ENCODE data around the gene WBP1L.
"Not testable (repeated sequence)": the region's sequence is repeated elsewhere in the genome, so short reads cannot be mapped to it uniquely, and the experiment has no call there.

The WBP1L gene

DNA sequence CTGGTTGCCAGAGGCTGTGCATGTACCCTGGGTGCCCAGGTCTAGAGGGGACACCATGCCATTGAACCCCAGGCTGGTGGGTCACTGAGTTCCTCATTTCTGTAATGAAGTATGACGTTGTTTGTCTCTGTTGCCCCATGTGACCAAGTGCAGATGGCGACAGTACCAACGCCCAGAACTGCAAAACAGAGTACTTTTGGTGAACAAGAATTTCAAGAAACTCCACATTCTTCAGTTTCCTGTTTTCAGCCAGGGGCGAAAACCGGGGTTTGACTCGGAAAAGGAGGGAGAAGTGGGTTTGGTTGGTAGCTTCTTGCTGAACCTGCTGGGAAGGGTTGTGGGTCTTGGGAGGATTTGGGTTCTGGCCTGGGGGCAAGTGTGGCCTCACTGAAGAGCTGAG, 75.3 kb downstream of the WBP1L start:
- Histone ChIP-seq H3K4me1 (ENCODE audit: control insufficient read depth, low read length) (peaks cover 6% of the 10 kb centered on the region; the same call in 1 of the 2 replicates), H3K27me3 (ENCODE audit: control insufficient read depth, low read length) (no peaks in the 10 kb centered on the region), H3K9me3 (ENCODE audit: control insufficient read depth, insufficient read depth, low read length) (no peaks in the 10 kb centered on the region), H3K4me2 (ENCODE audit: low read length) (no peak overlapping the region), H3K36me3 (ENCODE audit: control insufficient read depth, low read length) (peaks cover 2% of the 10 kb centered on the region; the same call in 1 of the 2 replicates), H3K79me2 (ENCODE audit: control insufficient read depth, low read length) (no peaks in the 10 kb centered on the region), H3K9me2 (replicated peaks; ENCODE audit: control insufficient read depth, low read length) (no peaks in the 10 kb centered on the region), H3K4me3 (ENCODE audit: low read length) (no peak overlapping the region), H3F3A (ENCODE audit: control insufficient read depth, insufficient read depth) (no peaks in the 10 kb centered on the region), H3K27ac (ENCODE audit: low read depth, low read length) (no peak overlapping the region), H4K20me1 (ENCODE audit: control insufficient read depth, insufficient read depth, low read depth, low read length) (no peaks in the 10 kb centered on the region)
- TF ChIP-seq, protein P1, sequence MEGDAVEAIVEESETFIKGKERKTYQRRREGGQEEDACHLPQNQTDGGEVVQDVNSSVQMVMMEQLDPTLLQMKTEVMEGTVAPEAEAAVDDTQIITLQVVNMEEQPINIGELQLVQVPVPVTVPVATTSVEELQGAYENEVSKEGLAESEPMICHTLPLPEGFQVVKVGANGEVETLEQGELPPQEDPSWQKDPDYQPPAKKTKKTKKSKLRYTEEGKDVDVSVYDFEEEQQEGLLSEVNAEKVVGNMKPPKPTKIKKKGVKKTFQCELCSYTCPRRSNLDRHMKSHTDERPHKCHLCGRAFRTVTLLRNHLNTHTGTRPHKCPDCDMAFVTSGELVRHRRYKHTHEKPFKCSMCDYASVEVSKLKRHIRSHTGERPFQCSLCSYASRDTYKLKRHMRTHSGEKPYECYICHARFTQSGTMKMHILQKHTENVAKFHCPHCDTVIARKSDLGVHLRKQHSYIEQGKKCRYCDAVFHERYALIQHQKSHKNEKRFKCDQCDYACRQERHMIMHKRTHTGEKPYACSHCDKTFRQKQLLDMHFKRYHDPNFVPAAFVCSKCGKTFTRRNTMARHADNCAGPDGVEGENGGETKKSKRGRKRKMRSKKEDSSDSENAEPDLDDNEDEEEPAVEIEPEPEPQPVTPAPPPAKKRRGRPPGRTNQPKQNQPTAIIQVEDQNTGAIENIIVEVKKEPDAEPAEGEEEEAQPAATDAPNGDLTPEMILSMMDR (IDR thresholded peaks at IDR 0.05; ENCODE audit: low read depth, low read length, poor library complexity, severe bottlenecking), result no peak
- no peak for TF ChIP-seq EZH2phosphoT487 (IDR thresholded peaks at IDR 0.05; ENCODE audit: borderline replicate concordance, low read length)

DNA sequence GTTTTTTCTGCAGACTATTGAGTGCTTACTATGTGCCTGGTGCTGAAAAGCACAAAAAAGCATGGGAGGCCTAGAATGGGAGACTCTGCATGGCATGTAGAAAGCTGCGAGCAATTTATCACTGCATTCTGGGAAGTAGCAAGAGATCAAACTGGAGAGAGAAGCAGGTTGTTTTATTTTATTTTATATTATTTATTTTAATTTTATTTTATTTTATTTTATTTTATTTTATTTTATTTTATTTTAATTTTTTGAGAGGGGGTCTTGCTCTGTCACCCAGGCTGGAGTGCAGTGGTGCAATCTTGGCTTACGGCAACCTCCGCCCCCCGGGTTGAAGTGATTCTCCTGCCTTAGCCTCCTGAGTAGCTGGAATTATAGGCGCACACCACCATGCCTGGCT, 76.3 kb downstream of the WBP1L start:
- H3K36me3 ChIP-seq (ENCODE audit: control insufficient read depth, low read length); H4K20me1 ChIP-seq (ENCODE audit: control insufficient read depth, insufficient read depth, low read depth, low read length); H3K4me1 ChIP-seq (ENCODE audit: control insufficient read depth, low read length); H3K4me3 ChIP-seq (ENCODE audit: low read length); H3K9me2 ChIP-seq (replicated peaks; ENCODE audit: control insufficient read depth, low read length); H3K27ac ChIP-seq (ENCODE audit: low read depth, low read length); H3K9me3 ChIP-seq (ENCODE audit: control insufficient read depth, insufficient read depth, low read length); H3K4me2 ChIP-seq (ENCODE audit: low read length); H3K27me3 ChIP-seq (ENCODE audit: control insufficient read depth, low read length); H3K79me2 ChIP-seq (ENCODE audit: control insufficient read depth, low read length); H3F3A ChIP-seq (ENCODE audit: control insufficient read depth, insufficient read depth): not testable (repeated sequence)

DNA sequence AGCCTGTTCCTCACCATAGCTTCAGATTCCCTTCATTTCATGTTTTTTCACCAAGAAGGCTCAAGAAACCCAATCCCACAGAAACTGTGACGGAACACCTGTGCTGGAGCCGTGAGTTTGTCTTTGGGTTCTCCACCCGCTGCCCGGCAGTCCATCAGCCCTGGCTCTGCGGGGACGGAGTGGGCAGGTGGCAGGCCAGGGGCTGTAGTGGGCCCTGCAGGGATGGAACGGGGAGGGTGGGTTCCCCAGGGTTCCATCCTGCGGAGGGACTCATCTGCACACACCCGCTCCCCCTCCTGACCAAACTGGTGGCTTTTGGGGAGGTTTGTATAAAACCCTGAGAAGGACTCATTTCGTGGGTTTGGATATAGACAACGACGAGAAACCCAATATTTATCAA, 78.5 kb downstream of the WBP1L start:
- Histone ChIP-seq H3K79me2 (ENCODE audit: control insufficient read depth, low read length) (no peaks in the 10 kb centered on the region), H3K9me3 (ENCODE audit: control insufficient read depth, insufficient read depth, low read length) (no peaks in the 10 kb centered on the region), H3K4me1 (ENCODE audit: control insufficient read depth, low read length) (no peaks in the 10 kb centered on the region), H3K27ac (ENCODE audit: low read depth, low read length) (no peak overlapping the region), H3K36me3 (ENCODE audit: control insufficient read depth, low read length) (no peaks in the 10 kb centered on the region), H3K4me3 (ENCODE audit: low read length) (no peak overlapping the region), H4K20me1 (ENCODE audit: control insufficient read depth, insufficient read depth, low read depth, low read length) (no peaks in the 10 kb centered on the region), H3F3A (ENCODE audit: control insufficient read depth, insufficient read depth) (no peaks in the 10 kb centered on the region), H3K27me3 (ENCODE audit: control insufficient read depth, low read length) (no peaks in the 10 kb centered on the region), H3K4me2 (ENCODE audit: low read length) (no peak overlapping the region), H3K9me2 (replicated peaks; ENCODE audit: control insufficient read depth, low read length) (no peaks in the 10 kb centered on the region)
- TF ChIP-seq, protein P1 (IDR thresholded peaks at IDR 0.05; ENCODE audit: low read depth, low read length, poor library complexity, severe bottlenecking), result no peak
- TF ChIP-seq EZH2phosphoT487 (IDR thresholded peaks at IDR 0.05; ENCODE audit: borderline replicate concordance, low read length), result no peak

DNA sequence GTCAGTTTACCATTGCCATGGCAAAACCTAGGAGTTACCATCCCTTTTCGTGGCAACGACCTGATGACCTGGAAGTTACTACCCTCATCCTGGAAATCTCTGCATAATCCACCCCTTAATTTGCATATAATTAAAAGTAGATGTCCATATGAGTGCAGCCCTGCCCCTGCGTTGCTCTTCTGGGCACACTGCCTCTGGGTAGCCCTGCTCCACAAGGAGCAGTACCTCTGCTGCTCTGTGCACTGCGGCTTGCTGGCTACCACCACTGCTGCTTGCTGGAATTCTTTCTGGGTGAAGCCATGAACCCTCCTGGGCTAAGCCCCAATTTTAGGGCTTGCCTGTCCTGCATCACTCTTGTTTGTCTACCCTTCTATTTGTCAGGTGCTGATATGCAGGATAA, 80.9 kb downstream of the WBP1L start:
- no peaks in the 10 kb centered on the region for H3K79me2 ChIP-seq (ENCODE audit: control insufficient read depth, low read length)
- no peak overlapping the region for H3K4me3 ChIP-seq (ENCODE audit: low read length)
- H3K9me3 ChIP-seq (ENCODE audit: control insufficient read depth, insufficient read depth, low read length), result no peaks in the 10 kb centered on the region
- no peak for TF ChIP-seq EZH2phosphoT487 (IDR thresholded peaks at IDR 0.05; ENCODE audit: borderline replicate concordance, low read length)
- TF ChIP-seq, protein P1 (IDR thresholded peaks at IDR 0.05; ENCODE audit: low read depth, low read length, poor library complexity, severe bottlenecking), result no peak
- no peaks in the 10 kb centered on the region for H3K36me3 ChIP-seq (ENCODE audit: control insufficient read depth, low read length)
- no peaks in the 10 kb centered on the region for H3F3A ChIP-seq (ENCODE audit: control insufficient read depth, insufficient read depth)
- no peaks in the 10 kb centered on the region for H3K4me1 ChIP-seq (ENCODE audit: control insufficient read depth, low read length)
- no peaks in the 10 kb centered on the region for H4K20me1 ChIP-seq (ENCODE audit: control insufficient read depth, insufficient read depth, low read depth, low read length)
- H3K27me3 ChIP-seq (ENCODE audit: control insufficient read depth, low read length), result no peaks in the 10 kb centered on the region
- no peak overlapping the region for H3K27ac ChIP-seq (ENCODE audit: low read depth, low read length)
- H3K9me2 ChIP-seq (replicated peaks; ENCODE audit: control insufficient read depth, low read length), result no peaks in the 10 kb centered on the region
- H3K4me2 ChIP-seq (ENCODE audit: low read length), result no peak overlapping the region

All from DOHH2 (cell line).